ENCODE results near the gene NRP1. TPM values are rescaled to one million over a fixed set of nuclear protein-coding genes. Genes with fewer than 3 reads are reported as not detected.
A peak's percentile ranks its signal among the peaks of the same experiment; 100 is the strongest.
"Not testable (repeated sequence)": the region's sequence is repeated elsewhere in the genome, so short reads cannot be mapped to it uniquely, and the experiment has no call there.

NRP1 gene
- total RNA-seq, 1 donor from 2014 or later = not detected

GRCh38 chr10:33145451-33146188 is 188.8 kb downstream of the NRP1 start:
- ChIA-PET CTCF (no interaction called here), POLR2A (no interaction called here)
- DNase-seq = no peak
- no peak for TF ChIP-seq CTCF (IDR thresholded peaks at IDR 0.05)
- Mint-ChIP-seq H3K4me1 (peaks cover 9% of the 10 kb centered on the region), H3K4me3 (no peak overlapping the region), H3K9me3 (no peaks in the 10 kb centered on the region), H3K27ac (no peak overlapping the region), H3K36me3 (ENCODE audit: low read depth) (no peaks in the 10 kb centered on the region), H3K27me3 (no peaks in the 10 kb centered on the region)
- ATAC-seq (ENCODE audit: low read depth) = no peak
- intact Hi-C loops (cut with micrococcal nuclease) = no loop called here

GRCh38 chr10:33143160-33143728 is 191.2 kb downstream of the NRP1 start:
- no peak for TF ChIP-seq CTCF (IDR thresholded peaks at IDR 0.05)
- peak; percentile 18 for ATAC-seq (ENCODE audit: low read depth)
- ChIA-PET POLR2A (no interaction called here), CTCF (interaction anchor here (1.1 kb wide), 1 partner anchor 13 kb away, joined by 3 read pairs; no protein-coding TSS in a partner anchor)
- Mint-ChIP-seq H3K4me1 (peaks cover 6% of the 10 kb centered on the region), H3K27ac (no peak overlapping the region), H3K9me3 (no peaks in the 10 kb centered on the region), H3K36me3 (ENCODE audit: low read depth) (no peaks in the 10 kb centered on the region), H3K4me3 (no peak overlapping the region), H3K27me3 (peaks cover 3% of the 10 kb centered on the region)
- intact Hi-C loops (cut with micrococcal nuclease) = no loop called here
- DNase-seq = no peak

GRCh38 chr10:33142295-33142694 is 192.2 kb downstream of the NRP1 start:
- Mint-ChIP-seq H3K36me3 (ENCODE audit: low read depth) (no peaks in the 10 kb centered on the region), H3K27ac (no peak overlapping the region), H3K27me3 (peaks cover 3% of the 10 kb centered on the region), H3K4me3 (no peak overlapping the region), H3K9me3 (no peaks in the 10 kb centered on the region), H3K4me1 (peaks cover 6% of the 10 kb centered on the region)
- POLR2A ChIA-PET = no interaction called here
- intact Hi-C loops (cut with micrococcal nuclease) = no loop called here
- CTCF ChIA-PET = no interaction called here
- no peak for TF ChIP-seq CTCF (IDR thresholded peaks at IDR 0.05)
- ATAC-seq (ENCODE audit: low read depth) = no peak
- DNase-seq = no peak

GRCh38 chr10:33141251-33141650 is 193.2 kb downstream of the NRP1 start:
- Mint-ChIP-seq H3K36me3 (ENCODE audit: low read depth) (no peaks in the 10 kb centered on the region), H3K27me3 (peaks cover 3% of the 10 kb centered on the region), H3K9me3 (no peaks in the 10 kb centered on the region), H3K4me3 (no peak overlapping the region), H3K4me1 (peaks cover 12% of the 10 kb centered on the region), H3K27ac (no peak overlapping the region)
- ChIA-PET CTCF (no interaction called here), POLR2A (no interaction called here)
- TF ChIP-seq CTCF (IDR thresholded peaks at IDR 0.05) = no peak
- ATAC-seq (ENCODE audit: low read depth) (no peak), DNase-seq (no peak)
- intact Hi-C loops (cut with micrococcal nuclease) = no loop called here

GRCh38 chr10:33139181-33139646 is 195.3 kb downstream of the NRP1 start:
- ATAC-seq (ENCODE audit: low read depth) = no peak
- DNase-seq = no peak
- POLR2A ChIA-PET = no interaction called here
- Mint-ChIP-seq H3K4me3 (no peak overlapping the region), H3K36me3 (ENCODE audit: low read depth) (no peaks in the 10 kb centered on the region), H3K4me1 (peaks cover 20% of the 10 kb centered on the region), H3K27ac (no peak overlapping the region), H3K27me3 (peaks cover 3% of the 10 kb centered on the region), H3K9me3 (no peaks in the 10 kb centered on the region)
- intact Hi-C loops (cut with micrococcal nuclease) = no loop called here
- CTCF ChIA-PET = no interaction called here
- no peak for TF ChIP-seq CTCF (IDR thresholded peaks at IDR 0.05)

- POLR2A ChIA-PET; CTCF ChIA-PET; intact Hi-C loops (cut with micrococcal nuclease); H3K36me3 Mint-ChIP-seq (ENCODE audit: low read depth); H3K27me3 Mint-ChIP-seq; H3K9me3 Mint-ChIP-seq; DNase-seq; ATAC-seq (ENCODE audit: low read depth); H3K4me3 Mint-ChIP-seq; H3K27ac Mint-ChIP-seq: not testable (repeated sequence)
- peaks cover 25% of the 10 kb centered on the region for H3K4me1 Mint-ChIP-seq
These were observed 195.8 kb downstream of the NRP1 start for GRCh38 chr10:33138686-33139085.
